SK-N-SH treated with all-trans-retinoic acid at 6 μM for 48 hours (cell line): Measurements from ENCODE around the gene CHTF18.

ENCODE experiments used
- ARNTL ChIP-seq: fragments of 450-650 bp; formaldehyde crosslinking; IDR thresholded peaks from 2 replicates; pipeline ENCODE4 v1.5.0; 2020; ENCODE audit warnings: low read depth, mild to moderate bottlenecking, moderate library complexity, borderline replicate concordance
- PATZ1 ChIP-seq: fragments of 250-450 bp; sonication (Bioruptor Pico); IDR thresholded peaks from 2 replicates; pipeline ENCODE4 v1.8.0; 2020; ENCODE audit warnings: mild to moderate bottlenecking, moderate library complexity, borderline replicate concordance
- PPARA ChIP-seq: fragments of 250-450 bp; sonication (Bioruptor Pico); IDR thresholded peaks from 2 replicates; pipeline ENCODE4 v1.5.0; 2020; ENCODE audit warnings: mild to moderate bottlenecking, borderline replicate concordance
- ZC3H10 ChIP-seq: fragments of 250-450 bp; sonication (Bioruptor Pico); IDR thresholded peaks from 2 replicates; pipeline ENCODE4 v1.5.1; 2021; ENCODE audit warnings: mild to moderate bottlenecking, moderate library complexity
- ZNF565 ChIP-seq: fragments of 450-650 bp; formaldehyde crosslinking; conservative IDR thresholded peaks from 2 replicates; pipeline ENCODE4 v1.5.0; 2020; ENCODE audit warnings: low read depth, mild to moderate bottlenecking, moderate library complexity

GRCh38 chr16:833411-833810, 45.0 kb downstream of the CHTF18 start:
- TF ChIP-seq ZC3H10 (CRISPR knock-in tag): no peak
- no peak for TF ChIP-seq PPARA
- TF ChIP-seq PATZ1: no peak
- no peak for TF ChIP-seq ARNTL (CRISPR knock-in tag)
- no peak for TF ChIP-seq ZNF565 (CRISPR knock-in tag)
